Measurements from ENCODE around the gene PHC2. TPM values are rescaled to one million over a fixed set of nuclear protein-coding genes. Genes with fewer than 3 reads are reported as not detected.

The PHC2 gene
- total and polyA plus RNA-seq, 9 of the 15 experiments (the other 6 are each of a cell fraction or from before 2014, with no cell fraction given) = 3.1 to 67.6 (median 34.6) TPM

DNA sequence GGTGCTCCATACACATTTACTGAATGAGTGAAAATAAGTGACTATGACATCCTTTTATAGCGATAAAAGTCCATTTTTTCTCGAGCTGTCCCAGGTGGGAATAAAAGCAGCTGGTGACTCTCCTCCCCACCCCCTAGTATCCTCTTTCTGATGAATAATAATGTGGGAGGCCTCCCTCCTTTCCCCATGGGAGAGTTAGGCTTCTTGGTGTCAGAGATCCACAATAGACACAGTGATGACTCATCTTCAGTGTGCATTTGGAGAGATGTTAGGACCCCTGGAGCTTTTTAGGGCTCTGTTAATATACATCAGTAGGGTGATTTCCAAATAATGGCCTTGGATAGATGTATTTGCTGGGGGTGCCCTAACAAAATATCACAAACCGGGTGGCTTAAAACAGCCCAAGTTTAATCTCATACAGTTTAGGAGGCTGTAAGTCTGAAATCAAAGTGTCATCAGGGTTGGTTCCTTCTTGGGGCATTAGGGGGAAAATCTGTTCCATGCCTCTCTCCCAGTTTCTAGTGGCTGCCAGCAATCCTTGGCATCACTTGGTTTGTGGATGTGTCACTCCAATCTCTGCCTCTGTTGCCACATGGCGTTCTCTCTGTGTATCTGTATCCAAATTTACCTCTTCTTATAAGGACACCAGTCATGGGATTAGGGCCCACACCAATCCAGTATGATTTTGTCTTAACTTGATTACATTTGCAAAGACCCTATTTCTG is 4.4 kb upstream of the PHC2 start:
- no peaks in the 10 kb centered on the region for H3K79me2 ChIP-seq (ENCODE audit: control insufficient read depth, insufficient read depth, low read length)
- no peak overlapping the region for H3K27ac ChIP-seq (ENCODE audit: extremely low read depth, low read depth, low read length)
- H3K27me3 ChIP-seq (ENCODE audit: control insufficient read depth in 2 of 2, insufficient read depth in 2 of 2, low read length in 2 of 2) = peaks cover under 1 to 2% of the 10 kb centered on the region in 2 experiments; a peak in 4 of 5 replicates
- ChIA-PET POLR2A (interaction anchor here (1.7 kb wide), 1 partner anchor 12 kb away, joined by 5 read pairs; no protein-coding TSS in a partner anchor), CTCF (ENCODE audit: low intra/inter-chr PET ratio) (no interaction called here)
- no peak overlapping the region for H3K4me3 ChIP-seq
- H3K9ac ChIP-seq (ENCODE audit: insufficient read depth in 1 of 2, low read depth in 2 of 2, low read length in 2 of 2) = no peak overlapping the region
- no peaks in the 10 kb centered on the region for H3K9me1 ChIP-seq (ENCODE audit: control insufficient read depth, insufficient read depth, low read length)
- H2AFZ ChIP-seq (ENCODE audit: low read depth, low read length) = no peak overlapping the region
- H3K4me2 ChIP-seq (ENCODE audit: insufficient read depth, low read length) = no peak overlapping the region
- intact Hi-C loops (cut with micrococcal nuclease) = no loop called here
- no peaks in the 10 kb centered on the region for H3K9me3 ChIP-seq (replicated peaks; ENCODE audit: control insufficient read depth, insufficient read depth, low read depth, low read length)
- H3K4me1 ChIP-seq (replicated peaks in 1 of 2; ENCODE audit: control insufficient read depth in 2 of 2, insufficient read depth in 2 of 2, low read length in 2 of 2) = peaks cover 7 to 16% of the 10 kb centered on the region in 2 experiments
- peak in 1 of 4 experiments; percentile 15 for DNase-seq (ENCODE audit: extremely low read depth in 1 of 4, low spot score in 3 of 4)
- TF ChIP-seq JUND (IDR thresholded peaks at IDR 0.05; ENCODE audit: borderline replicate concordance, low read depth, low read length) (peak; percentile 38; the same call in 1 of the 2 replicates), JUND (tag; IDR thresholded peaks at IDR 0.05; ENCODE audit: borderline replicate concordance, low read depth, low read length) (no peak), FOSL1 (tag; conservative IDR thresholded peaks at IDR 0.05) (peak; percentile 64)
- TF ChIP-seq, protein P1, sequence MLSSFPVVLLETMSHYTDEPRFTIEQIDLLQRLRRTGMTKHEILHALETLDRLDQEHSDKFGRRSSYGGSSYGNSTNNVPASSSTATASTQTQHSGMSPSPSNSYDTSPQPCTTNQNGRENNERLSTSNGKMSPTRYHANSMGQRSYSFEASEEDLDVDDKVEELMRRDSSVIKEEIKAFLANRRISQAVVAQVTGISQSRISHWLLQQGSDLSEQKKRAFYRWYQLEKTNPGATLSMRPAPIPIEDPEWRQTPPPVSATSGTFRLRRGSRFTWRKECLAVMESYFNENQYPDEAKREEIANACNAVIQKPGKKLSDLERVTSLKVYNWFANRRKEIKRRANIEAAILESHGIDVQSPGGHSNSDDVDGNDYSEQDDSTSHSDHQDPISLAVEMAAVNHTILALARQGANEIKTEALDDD (IDR thresholded peaks at IDR 0.05) = no peak
- TF ChIP-seq, protein P2, sequence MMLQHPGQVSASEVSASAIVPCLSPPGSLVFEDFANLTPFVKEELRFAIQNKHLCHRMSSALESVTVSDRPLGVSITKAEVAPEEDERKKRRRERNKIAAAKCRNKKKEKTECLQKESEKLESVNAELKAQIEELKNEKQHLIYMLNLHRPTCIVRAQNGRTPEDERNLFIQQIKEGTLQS (IDR thresholded peaks at IDR 0.05) = peak; percentile 77
- TF ChIP-seq, protein P2 (CRISPR knock-in tag; conservative IDR thresholded peaks at IDR 0.05) = no peak
- no TSS peak for BruUV-seq (replicated peaks)
- H3K36me3 ChIP-seq (ENCODE audit: control insufficient read depth, insufficient read depth, low read length) = no peaks in the 10 kb centered on the region
- no peak for ATAC-seq
- in situ Hi-C loops (cut with MboI) = no loop called here
- H4K20me1 ChIP-seq (replicated peaks; ENCODE audit: control insufficient read depth, insufficient read depth, low read length) = peaks cover 4% of the 10 kb centered on the region
- 0% methylated on average over 4 of the region's 4 CpGs for WGBS (ENCODE audit: insufficient coverage, low coverage, missing lambda C conversion rate)
- no peak for FAIRE-seq

Measured in K562 (cell line).